MM.1S (cell line): Measurements from ENCODE around the gene TSPAN1.

Experiments used
- DNase-seq: peaks from one replicate; pipeline ENCODE4 v3.0.0-alpha.2; 2015
- H2AFZ ChIP-seq: fragments of 300-600 bp; sonication (generic); 2 replicates; pipeline ENCODE4 v1.6.0; 2016; ENCODE audit warnings: antibody characterized with exemption, low read length
- H3F3A ChIP-seq: fragments of 300-600 bp; sonication (generic); 2 replicates; pipeline ENCODE4 v1.6.1; 2016; ENCODE audit warnings: mild to moderate bottlenecking, antibody characterized with exemption, low read length, moderate library complexity, mixed read lengths; ENCODE audit not compliant: insufficient read depth
- H3K27ac ChIP-seq: fragments of 300-600 bp; sonication (generic); 2 replicates; pipeline ENCODE4 v1.5.1; 2016; ENCODE audit warnings: mild to moderate bottlenecking, low read length
- H3K27me3 ChIP-seq: fragments of 300-600 bp; sonication (generic); replicated peaks from 2 replicates; pipeline ENCODE4 v1.6.0; 2016; ENCODE audit warnings: low read length; ENCODE audit not compliant: insufficient read depth
- H3K36me3 ChIP-seq: fragments of 300-600 bp; sonication (generic); replicated peaks from 2 replicates; pipeline ENCODE4 v1.6.1; 2016; ENCODE audit warnings: mild to moderate bottlenecking, low read length, mixed read lengths; ENCODE audit not compliant: insufficient read depth
- H3K4me1 ChIP-seq: fragments of 300-600 bp; sonication (generic); 2 replicates; pipeline ENCODE4 v1.6.1; 2016; ENCODE audit warnings: low read length, mixed read lengths
- H3K4me2 ChIP-seq: fragments of 300-600 bp; sonication (generic); 2 replicates; pipeline ENCODE4 v1.6.0; 2016; ENCODE audit warnings: low read depth, low read length
- H3K4me3 ChIP-seq: fragments of 300-600 bp; sonication (generic); 2 replicates; pipeline ENCODE4 v1.5.1; 2016; ENCODE audit warnings: low read length, mixed read lengths
- H3K79me2 ChIP-seq: fragments of 300-600 bp; sonication (generic); 2 replicates; pipeline ENCODE4 v1.6.1; 2016; ENCODE audit warnings: mixed run types, low read length, mixed read lengths
- H3K9ac ChIP-seq: fragments of 300-600 bp; sonication (generic); 2 replicates; pipeline ENCODE4 v1.6.1; 2016; ENCODE audit warnings: low read length, mixed read lengths
- H3K9me2 ChIP-seq: fragments of 300-600 bp; sonication (generic); replicated peaks from 2 replicates; pipeline ENCODE4 v1.6.1; 2016; ENCODE audit warnings: mild to moderate bottlenecking, low read length, mixed read lengths; ENCODE audit not compliant: insufficient read depth
- H3K9me3 ChIP-seq: fragments of 300-600 bp; sonication (generic); replicated peaks from 2 replicates; pipeline ENCODE4 v1.6.1; 2016; ENCODE audit warnings: mild to moderate bottlenecking, low read length, mixed read lengths; ENCODE audit not compliant: insufficient read depth
- H4K20me1 ChIP-seq: fragments of 300-600 bp; sonication (generic); 2 replicates; pipeline ENCODE4 v1.6.1; 2016; ENCODE audit warnings: mild to moderate bottlenecking, low read length, moderate library complexity, mixed read lengths; ENCODE audit not compliant: insufficient read depth
- CTCF ChIP-seq: fragments of 300-600 bp; sonication (generic); IDR thresholded peaks from 2 replicates; pipeline ENCODE4 v1.5.1; 2016; ENCODE audit warnings: antibody characterized with exemption, low read length, mixed read lengths
- EZH2 ChIP-seq: fragments of 300-600 bp; sonication (generic); optimal IDR thresholded peaks from 2 replicates; pipeline ENCODE3; 2017; ENCODE audit warnings: low read depth, mild to moderate bottlenecking, antibody characterized with exemption, low read length, mixed read lengths
- EZH2phosphoT487 ChIP-seq: fragments of 300-600 bp; sonication (generic); IDR thresholded peaks from 2 replicates; pipeline ENCODE4 v1.6.1; 2018; ENCODE audit warnings: antibody characterized with exemption, low read length

Gene TSPAN1

GRCh38 chr1:46191033-46191701 is 16.3 kb downstream of the TSPAN1 start:
- no peak overlapping the region for H3K4me2 ChIP-seq
- H2AFZ ChIP-seq: no peak overlapping the region
- H3K27ac ChIP-seq: no peak overlapping the region
- H3K9me3 ChIP-seq: no peaks in the 10 kb centered on the region
- H3K9me2 ChIP-seq: no peaks in the 10 kb centered on the region
- no peak overlapping the region for H3K4me3 ChIP-seq
- H3K79me2 ChIP-seq: no peaks in the 10 kb centered on the region
- H3K27me3 ChIP-seq: no peaks in the 10 kb centered on the region
- no peaks in the 10 kb centered on the region for H3F3A ChIP-seq
- no peak overlapping the region for H3K9ac ChIP-seq
- no peak for TF ChIP-seq EZH2
- TF ChIP-seq CTCF: no peak
- TF ChIP-seq EZH2phosphoT487: no peak
- H3K4me1 ChIP-seq: no peaks in the 10 kb centered on the region
- no peaks in the 10 kb centered on the region for H4K20me1 ChIP-seq
- no peak for DNase-seq
- no peaks in the 10 kb centered on the region for H3K36me3 ChIP-seq

GRCh38 chr1:46192171-46192570 is 17.3 kb downstream of the TSPAN1 start:
- Histone ChIP-seq H3K4me2 (no peak overlapping the region), H3K9me2 (no peaks in the 10 kb centered on the region), H3K27me3 (no peaks in the 10 kb centered on the region), H3K27ac (no peak overlapping the region), H3K9me3 (no peaks in the 10 kb centered on the region), H3K4me3 (no peak overlapping the region), H4K20me1 (no peaks in the 10 kb centered on the region), H3F3A (no peaks in the 10 kb centered on the region), H3K36me3 (no peaks in the 10 kb centered on the region), H3K9ac (no peak overlapping the region), H3K79me2 (no peaks in the 10 kb centered on the region), H3K4me1 (no peaks in the 10 kb centered on the region), H2AFZ (no peak overlapping the region)
- TF ChIP-seq CTCF: no peak
- no peak for TF ChIP-seq EZH2
- no peak for DNase-seq

- no peaks in the 10 kb centered on the region for H3K9me2 ChIP-seq
- no peak overlapping the region for H3K4me2 ChIP-seq
- no peak overlapping the region for H3K9ac ChIP-seq
- H4K20me1 ChIP-seq: no peaks in the 10 kb centered on the region
- TF ChIP-seq EZH2phosphoT487: no peak
- no peak for TF ChIP-seq EZH2
- no peak for TF ChIP-seq CTCF
- H2AFZ ChIP-seq: no peak overlapping the region
- H3K4me3 ChIP-seq: no peak overlapping the region
- H3F3A ChIP-seq: no peaks in the 10 kb centered on the region
- no peaks in the 10 kb centered on the region for H3K4me1 ChIP-seq
- H3K27ac ChIP-seq: no peak overlapping the region
- no peaks in the 10 kb centered on the region for H3K9me3 ChIP-seq
- no peaks in the 10 kb centered on the region for H3K36me3 ChIP-seq
- DNase-seq: no peak
- no peaks in the 10 kb centered on the region for H3K27me3 ChIP-seq
- H3K79me2 ChIP-seq: peaks cover 3% of the 10 kb centered on the region; the same call in 1 of the 2 replicates
Measured at GRCh38 chr1:46193285-46193684, 18.4 kb downstream of the TSPAN1 start.
